AG04449 (cell line): ENCODE measurements around the gene DKK2.

Experiments used
- CTCF ChIA-PET: fragments of 350-600 bp; formaldehyde crosslinking; extraction: SDS; loops from one replicate; lab custom pipeline; 2021; ENCODE audit warnings: antibody characterized with exemption; lab: Yijun Ruan, JAX
- POLR2A ChIA-PET: fragments of 400-600, 350-600 bp; formaldehyde crosslinking; extraction: SDS; loops from one replicate; lab custom pipeline; 2020; ENCODE audit warnings: antibody characterized with exemption, inconsistent platforms; lab: Yijun Ruan, JAX
- DNase-seq: peaks from one replicate; pipeline ENCODE4 v3.0.0-alpha.2; 2010; ENCODE audit warnings: low read depth, low spot score
- H3K4me3 ChIP-seq: 2 replicates; pipeline ENCODE4 v1.5.1; 2011; ENCODE audit warnings: low read depth, mild to moderate bottlenecking, control low read depth, low read length
- TF ChIP-seq, protein P1 (sequence below): IDR thresholded peaks from one replicate; pipeline ENCODE4 v1.5.1; 2011; ENCODE audit warnings: mild to moderate bottlenecking, moderate library complexity, low read length, control low read depth, inconsistent platforms; ENCODE audit not compliant: insufficient read depth; ENCODE audit errors: missing control alignments

DKK2 gene

DNA sequence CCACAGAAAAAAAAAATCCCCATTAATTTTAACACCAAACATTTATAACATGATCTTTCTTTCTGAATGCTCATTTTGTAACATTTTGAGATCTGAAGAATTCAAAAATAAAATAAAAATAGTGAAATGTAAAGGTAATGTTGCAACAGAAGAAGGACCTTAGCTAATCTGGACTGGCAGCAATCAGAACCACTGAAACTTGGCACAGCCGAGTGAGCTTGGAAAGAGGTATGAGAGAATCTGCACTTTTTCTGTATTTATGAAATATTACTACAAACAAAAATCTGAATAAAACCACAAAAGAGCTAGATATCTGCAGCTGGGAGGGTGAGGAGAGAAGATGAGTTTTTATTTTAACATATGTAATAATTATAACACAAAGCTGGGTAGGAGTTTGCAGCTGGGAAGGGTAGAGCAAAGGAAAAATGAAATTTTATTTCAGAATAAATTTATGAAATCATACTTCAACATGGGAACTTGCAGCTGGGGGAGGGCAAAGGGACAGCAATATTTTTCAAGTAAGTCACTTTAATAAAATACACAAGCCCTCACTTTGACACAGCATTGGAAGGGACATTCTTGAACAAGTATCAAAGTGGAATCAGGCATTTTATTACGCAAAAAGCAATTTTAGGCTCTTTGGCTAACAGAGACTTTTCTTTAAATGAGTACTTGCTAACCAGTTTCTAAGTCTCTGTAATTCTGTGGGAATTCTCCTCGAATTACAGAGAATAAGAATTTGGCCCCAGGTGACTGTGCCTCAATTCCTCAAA is 26.7 kb downstream of the DKK2 start:
- DNase-seq, result no peak
- POLR2A ChIA-PET, result interaction anchor here (0.6 kb wide), 1 partner anchor 694 kb away, joined by 3 read pairs; the partner anchor contains the start of gene TBCK
- H3K4me3 ChIP-seq, result no peak overlapping the region
- CTCF ChIA-PET, result interaction anchor here (0.7 to 2.2 kb wide), 2 partner anchors 27 to 42 kb away, joined by 3 to 7 read pairs; partner anchors contain the start of gene DKK2
- TF ChIP-seq, protein P1, sequence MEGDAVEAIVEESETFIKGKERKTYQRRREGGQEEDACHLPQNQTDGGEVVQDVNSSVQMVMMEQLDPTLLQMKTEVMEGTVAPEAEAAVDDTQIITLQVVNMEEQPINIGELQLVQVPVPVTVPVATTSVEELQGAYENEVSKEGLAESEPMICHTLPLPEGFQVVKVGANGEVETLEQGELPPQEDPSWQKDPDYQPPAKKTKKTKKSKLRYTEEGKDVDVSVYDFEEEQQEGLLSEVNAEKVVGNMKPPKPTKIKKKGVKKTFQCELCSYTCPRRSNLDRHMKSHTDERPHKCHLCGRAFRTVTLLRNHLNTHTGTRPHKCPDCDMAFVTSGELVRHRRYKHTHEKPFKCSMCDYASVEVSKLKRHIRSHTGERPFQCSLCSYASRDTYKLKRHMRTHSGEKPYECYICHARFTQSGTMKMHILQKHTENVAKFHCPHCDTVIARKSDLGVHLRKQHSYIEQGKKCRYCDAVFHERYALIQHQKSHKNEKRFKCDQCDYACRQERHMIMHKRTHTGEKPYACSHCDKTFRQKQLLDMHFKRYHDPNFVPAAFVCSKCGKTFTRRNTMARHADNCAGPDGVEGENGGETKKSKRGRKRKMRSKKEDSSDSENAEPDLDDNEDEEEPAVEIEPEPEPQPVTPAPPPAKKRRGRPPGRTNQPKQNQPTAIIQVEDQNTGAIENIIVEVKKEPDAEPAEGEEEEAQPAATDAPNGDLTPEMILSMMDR, result no peak

DNA sequence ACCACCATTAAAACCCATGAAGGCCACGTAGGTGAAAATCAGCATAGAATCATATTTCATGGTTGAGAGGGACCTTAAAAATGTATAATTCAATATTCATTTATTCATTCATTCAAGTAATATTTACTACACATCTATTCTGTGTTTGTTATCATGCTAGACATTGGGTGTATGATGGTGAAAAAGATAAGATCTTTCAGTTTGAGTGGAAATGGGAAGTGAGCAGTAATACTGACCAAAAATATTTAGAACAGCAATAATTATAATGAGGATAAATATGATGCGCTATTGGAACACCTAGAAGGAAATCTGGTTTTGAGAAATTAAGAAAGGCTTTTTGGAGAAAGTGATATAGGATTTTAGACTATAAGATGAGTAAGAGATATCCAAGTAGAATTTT is 28.0 kb downstream of the DKK2 start:
- DNase-seq, result no peak
- H3K4me3 ChIP-seq, result no peak overlapping the region
- TF ChIP-seq, protein P1, result no peak
- ChIA-PET POLR2A (no interaction called here), CTCF (no interaction called here)

DNA sequence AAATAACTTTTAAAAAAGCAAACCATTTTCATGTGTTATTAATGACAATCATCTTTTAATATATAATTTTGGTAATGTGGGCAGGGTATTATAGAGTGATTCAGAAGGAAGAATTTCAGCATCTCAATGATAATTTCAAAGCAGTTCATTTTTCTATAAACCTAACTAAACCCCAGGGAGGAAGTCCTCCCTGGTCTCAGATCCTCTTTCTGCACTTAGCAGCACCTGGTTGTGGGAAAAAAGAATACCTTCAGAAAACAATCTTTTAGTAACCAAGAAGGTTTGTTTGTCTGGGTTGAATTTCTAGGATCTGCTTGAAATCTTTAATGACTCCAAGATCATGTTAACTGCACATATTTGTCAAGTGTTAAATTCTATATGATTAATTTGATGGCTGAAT is 29.9 kb downstream of the DKK2 start:
- no peak overlapping the region for H3K4me3 ChIP-seq
- DNase-seq, result no peak
- ChIA-PET POLR2A (no interaction called here), CTCF (interaction anchor here (1.0 kb wide), 1 partner anchor 12 kb away, joined by 3 read pairs; no protein-coding TSS in a partner anchor)
- TF ChIP-seq, protein P1, result no peak

DNA sequence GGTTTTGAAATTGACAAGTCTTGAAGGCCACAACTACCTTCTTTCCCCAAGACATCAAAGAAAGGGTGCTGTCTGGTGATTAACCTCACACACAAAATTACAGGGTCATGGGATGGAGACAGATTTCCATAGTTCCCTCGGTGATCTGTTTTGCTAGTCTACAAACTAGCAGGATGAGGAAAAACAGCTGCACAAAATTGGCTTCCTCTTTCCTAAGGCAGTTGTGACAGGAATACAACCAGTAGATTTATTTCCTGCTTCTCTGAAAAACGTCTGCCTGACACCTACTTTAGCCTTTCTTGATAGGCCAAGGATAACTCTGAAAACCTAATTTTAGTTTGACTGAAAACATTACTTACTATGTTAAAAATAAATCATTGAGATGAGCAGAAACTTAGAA is 39.6 kb downstream of the DKK2 start:
- POLR2A ChIA-PET, result no interaction called here
- TF ChIP-seq, protein P1, result no peak
- CTCF ChIA-PET, result no interaction called here
- no peak for DNase-seq
- H3K4me3 ChIP-seq, result no peak overlapping the region

DNA sequence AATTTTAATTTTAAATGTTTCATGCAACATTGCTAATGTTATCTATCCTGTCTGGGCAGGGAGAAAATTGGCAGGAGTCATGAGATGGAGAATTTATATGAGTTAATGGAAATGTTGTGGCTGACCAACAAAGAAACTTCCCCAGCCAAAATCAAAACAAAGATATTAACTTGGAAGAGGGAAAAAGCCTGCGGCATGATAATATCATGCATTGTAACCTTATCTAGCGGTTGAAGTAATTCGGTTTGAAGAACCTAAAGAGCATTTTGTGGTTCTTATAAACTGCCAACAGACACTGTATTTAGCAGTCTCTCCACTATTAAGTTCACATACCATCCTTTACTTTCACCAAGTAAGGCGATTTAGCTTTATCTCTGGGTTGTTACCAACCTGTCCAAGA is 42.3 kb downstream of the DKK2 start:
- ChIA-PET CTCF (no interaction called here), POLR2A (no interaction called here)
- TF ChIP-seq, protein P1, result no peak
- no peak overlapping the region for H3K4me3 ChIP-seq
- no peak for DNase-seq

DNA sequence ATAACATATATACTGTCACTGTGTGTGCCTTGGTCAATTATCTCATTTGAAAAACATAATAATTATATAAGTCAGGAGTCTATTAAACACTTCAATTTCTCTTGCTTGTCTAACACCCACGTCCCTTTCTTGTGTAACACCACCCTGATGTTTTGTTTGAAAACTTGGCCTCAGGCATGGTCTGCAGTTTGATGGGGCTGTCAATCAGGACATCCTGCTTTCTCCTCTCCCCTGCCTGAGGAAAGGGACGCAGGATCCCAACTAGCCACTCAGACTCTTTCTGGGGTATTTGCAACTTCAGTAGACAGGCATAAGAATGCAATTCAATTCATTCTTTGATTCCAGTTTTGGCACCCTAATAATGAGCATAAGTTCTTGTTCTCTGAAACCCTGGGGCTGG is 48.8 kb downstream of the DKK2 start:
- DNase-seq, result no peak
- no peak overlapping the region for H3K4me3 ChIP-seq
- CTCF ChIA-PET, result no interaction called here
- POLR2A ChIA-PET, result no interaction called here
- TF ChIP-seq, protein P1, result no peak
